Smooth muscle cell (in vitro differentiated cells): ENCODE data around the gene APRT. TPM values are rescaled to one million over a fixed set of nuclear protein-coding genes. Genes with fewer than 3 reads are reported as not detected.

Source experiments
- DNase-seq: peaks from one replicate; lab custom pipeline; 2025; ENCODE audit not compliant: unreplicated experiment; lab: John Stamatoyannopoulos, UW
- H2AFZ ChIP-seq: fragments of 200-600 bp; sonication (generic); 2 replicates; pipeline ENCODE4 v1.6.0; 2016; ENCODE audit warnings: antibody characterized with exemption, low read depth, mild to moderate bottlenecking
- H3F3A ChIP-seq: fragments of 200-600 bp; sonication (generic); 2 replicates; pipeline ENCODE4 v1.6.0; 2017; ENCODE audit warnings: antibody characterized with exemption, low read depth
- H3K27ac ChIP-seq: fragments of 200-600 bp; sonication (generic); 2 replicates; pipeline ENCODE4 v1.5.1; 2016; ENCODE audit warnings: low read depth, mild to moderate bottlenecking
- H3K27me3 ChIP-seq: fragments of 200-600 bp; sonication (generic); 2 replicates; pipeline ENCODE4 v1.6.1; 2016; ENCODE audit warnings: low read depth, mild to moderate bottlenecking
- H3K36me3 ChIP-seq: fragments of 200-600 bp; sonication (generic); 2 replicates; pipeline ENCODE4 v1.5.1; 2016; ENCODE audit warnings: low read depth
- H3K4me1 ChIP-seq: fragments of 200-600 bp; sonication (generic); 2 replicates; pipeline ENCODE4 v1.5.1; 2016; ENCODE audit warnings: low read depth
- H3K4me2 ChIP-seq: fragments of 200-600 bp; sonication (generic); 2 replicates; pipeline ENCODE4 v1.6.0; 2016; ENCODE audit warnings: mild to moderate bottlenecking
- H3K4me3 ChIP-seq: fragments of 200-600 bp; sonication (generic); 2 replicates; pipeline ENCODE4 v1.5.1; 2016; ENCODE audit warnings: mild to moderate bottlenecking
- H3K79me2 ChIP-seq: fragments of 200-600 bp; sonication (generic); 2 replicates; pipeline ENCODE4 v1.6.0; 2016; ENCODE audit warnings: low read depth, mild to moderate bottlenecking
- H3K9ac ChIP-seq: fragments of 200-600 bp; sonication (generic); 2 replicates; pipeline ENCODE4 v1.6.0; 2016; ENCODE audit warnings: low read depth
- H3K9me3 ChIP-seq: fragments of 200-600 bp; sonication (generic); replicated peaks from 2 replicates; pipeline ENCODE4 v1.5.1; 2016; ENCODE audit warnings: low read depth
- H4K20me1 ChIP-seq: fragments of 200-600 bp; sonication (generic); 2 replicates; pipeline ENCODE4 v1.6.0; 2016; ENCODE audit warnings: low read depth
- WGBS: methylation state at CpG from one replicate; pipeline ENCODE4 v1.1.7; 2016; ENCODE audit warnings: low lambda C conversion rate; 5-methylcytosine and 5-hydroxymethylcytosine counted together
- polyA plus RNA-seq: library from polyadenylated mRNA; unstranded; fragments of >200 nt; fragmentation: Nextera tagmentation; extraction: Ambion mirVana; gene quantifications from 2 replicates; pipeline ENCODE4 v1.2.1, GENCODE V29; 2016
- total RNA-seq: library from RNA; depleted of rRNA; stranded (reverse); fragments of >200 nt; gene quantifications from 2 replicates; pipeline ENCODE4 v1.2.3, GENCODE V29; 2014
- TF ChIP-seq, protein P1 (sequence below): fragments of 200-600 bp; sonication (generic); IDR thresholded peaks from 2 replicates; pipeline ENCODE4 v1.5.1; 2017; ENCODE audit warnings: borderline replicate concordance, mild to moderate bottlenecking, antibody characterized with exemption; ENCODE audit not compliant: insufficient read depth, poor library complexity, severe bottlenecking

Gene APRT
- total and polyA plus RNA-seq, 2 experiments from 2014 or later: 143 to 200 TPM

DNA sequence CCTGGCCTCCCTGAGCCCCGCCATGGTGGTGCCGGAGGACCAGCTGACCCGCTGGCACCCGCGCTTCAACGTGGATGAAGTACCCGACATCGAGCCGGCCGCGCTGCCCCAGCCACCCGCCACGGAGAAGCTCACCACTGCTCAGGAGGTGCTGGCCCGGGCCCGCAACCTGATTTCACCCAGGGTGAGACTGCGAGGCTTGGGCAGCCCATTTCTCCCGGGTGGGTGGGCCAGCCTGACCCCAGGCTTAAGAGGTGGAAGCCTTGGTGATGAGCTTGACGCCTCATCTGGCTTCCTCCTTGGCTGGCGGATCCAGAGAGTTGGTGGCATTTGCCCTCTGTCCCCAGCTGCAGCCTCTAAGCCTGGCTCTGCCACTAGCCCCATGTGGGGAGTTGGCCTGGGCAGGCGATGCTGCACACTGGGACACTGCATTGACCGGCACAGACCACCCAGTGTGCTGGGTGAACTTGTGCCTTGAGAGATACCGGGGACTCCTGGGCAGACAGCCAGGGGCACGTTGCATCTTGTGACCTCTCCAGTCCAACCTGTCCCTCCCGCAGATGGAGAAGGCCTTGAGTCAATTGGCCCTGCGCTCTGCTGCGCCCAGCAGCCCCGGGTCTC is 5.1 kb downstream of the APRT start:
- Histone ChIP-seq H3F3A (peaks cover 2% of the 10 kb centered on the region), H4K20me1 (peaks cover 9% of the 10 kb centered on the region), H3K27me3 (no peaks in the 10 kb centered on the region), H3K9ac (no peak overlapping the region), H3K36me3 (no peaks in the 10 kb centered on the region), H3K79me2 (no peaks in the 10 kb centered on the region), H3K4me3 (no peak overlapping the region), H3K4me1 (peaks cover 20% of the 10 kb centered on the region), H3K9me3 (no peaks in the 10 kb centered on the region), H3K27ac (no peak overlapping the region), H2AFZ (no peak overlapping the region), H3K4me2 (no peak overlapping the region)
- no peak for DNase-seq
- TF ChIP-seq, protein P1, sequence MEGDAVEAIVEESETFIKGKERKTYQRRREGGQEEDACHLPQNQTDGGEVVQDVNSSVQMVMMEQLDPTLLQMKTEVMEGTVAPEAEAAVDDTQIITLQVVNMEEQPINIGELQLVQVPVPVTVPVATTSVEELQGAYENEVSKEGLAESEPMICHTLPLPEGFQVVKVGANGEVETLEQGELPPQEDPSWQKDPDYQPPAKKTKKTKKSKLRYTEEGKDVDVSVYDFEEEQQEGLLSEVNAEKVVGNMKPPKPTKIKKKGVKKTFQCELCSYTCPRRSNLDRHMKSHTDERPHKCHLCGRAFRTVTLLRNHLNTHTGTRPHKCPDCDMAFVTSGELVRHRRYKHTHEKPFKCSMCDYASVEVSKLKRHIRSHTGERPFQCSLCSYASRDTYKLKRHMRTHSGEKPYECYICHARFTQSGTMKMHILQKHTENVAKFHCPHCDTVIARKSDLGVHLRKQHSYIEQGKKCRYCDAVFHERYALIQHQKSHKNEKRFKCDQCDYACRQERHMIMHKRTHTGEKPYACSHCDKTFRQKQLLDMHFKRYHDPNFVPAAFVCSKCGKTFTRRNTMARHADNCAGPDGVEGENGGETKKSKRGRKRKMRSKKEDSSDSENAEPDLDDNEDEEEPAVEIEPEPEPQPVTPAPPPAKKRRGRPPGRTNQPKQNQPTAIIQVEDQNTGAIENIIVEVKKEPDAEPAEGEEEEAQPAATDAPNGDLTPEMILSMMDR: no peak
- 92% methylated on average over 23 of the region's 27 CpGs for WGBS

GRCh38 chr16:88805887-88806393 is 5.8 kb downstream of the APRT start:
- H3K36me3 ChIP-seq: no peaks in the 10 kb centered on the region
- TF ChIP-seq, protein P1: no peak
- H3K9ac ChIP-seq: no peak overlapping the region
- no peak overlapping the region for H3K4me2 ChIP-seq
- no peaks in the 10 kb centered on the region for H3K79me2 ChIP-seq
- WGBS: 98% methylated on average over 21 of the region's 21 CpGs
- H3K27ac ChIP-seq: no peak overlapping the region
- H3K9me3 ChIP-seq: no peaks in the 10 kb centered on the region
- H3K4me3 ChIP-seq: no peak overlapping the region
- peaks cover 6% of the 10 kb centered on the region for H4K20me1 ChIP-seq
- peaks cover 18% of the 10 kb centered on the region for H3K4me1 ChIP-seq
- DNase-seq: no peak
- no peak overlapping the region for H2AFZ ChIP-seq
- H3F3A ChIP-seq: peaks cover 2% of the 10 kb centered on the region
- no peaks in the 10 kb centered on the region for H3K27me3 ChIP-seq

GRCh38 chr16:88805340-88805715 is 6.4 kb downstream of the APRT start:
- H3F3A ChIP-seq: peaks cover 2% of the 10 kb centered on the region
- H4K20me1 ChIP-seq: peaks cover under 1% of the 10 kb centered on the region
- H3K79me2 ChIP-seq: no peaks in the 10 kb centered on the region
- H3K4me1 ChIP-seq: peaks cover 12% of the 10 kb centered on the region
- H3K27ac ChIP-seq: no peak overlapping the region
- H2AFZ ChIP-seq: no peak overlapping the region
- TF ChIP-seq, protein P1: no peak
- no peaks in the 10 kb centered on the region for H3K27me3 ChIP-seq
- H3K4me2 ChIP-seq: no peak overlapping the region
- H3K9ac ChIP-seq: no peak overlapping the region
- no peaks in the 10 kb centered on the region for H3K9me3 ChIP-seq
- no peak for DNase-seq
- no peak overlapping the region for H3K4me3 ChIP-seq
- WGBS: 96% methylated on average over 21 of the region's 22 CpGs
- H3K36me3 ChIP-seq: no peaks in the 10 kb centered on the region
